SK-N-SH (cell line): ENCODE results near the gene PCP4.

Experiments used
- ELF1 ChIP-seq: IDR thresholded peaks from 2 replicates; pipeline ENCODE4 v1.4.0; 2012
- EP300 ChIP-seq, 2 experiments: IDR thresholded peaks; 2 replicates each; pipeline versions ENCODE4 v1.4.0 to v1.6.1; 2012; ENCODE audit warnings: borderline replicate concordance in 1 of 2, low read depth in 1 of 2, low read length in 1 of 2
- EZH2phosphoT487 ChIP-seq: fragments of 200-600 bp; sonication (generic); IDR thresholded peaks from 2 replicates; pipeline ENCODE4 v1.6.1; 2017; ENCODE audit warnings: low read depth, mixed run types, mild to moderate bottlenecking, antibody characterized with exemption, moderate library complexity, borderline replicate concordance
- FOXM1 ChIP-seq: IDR thresholded peaks from 2 replicates; pipeline ENCODE4 v1.4.0; 2012; ENCODE audit warnings: low read depth, mild to moderate bottlenecking
- GABPA ChIP-seq: IDR thresholded peaks from 2 replicates; pipeline ENCODE4 v1.4.0; 2012; ENCODE audit warnings: low read depth, mild to moderate bottlenecking
- JUND ChIP-seq: IDR thresholded peaks from 2 replicates; pipeline ENCODE4 v1.4.0; 2012
- MEF2A ChIP-seq: IDR thresholded peaks from 2 replicates; pipeline ENCODE4 v1.4.0; 2012; ENCODE audit warnings: low read depth, borderline replicate concordance
- NRF1 ChIP-seq: IDR thresholded peaks from 2 replicates; pipeline ENCODE4 v1.6.1; 2012; ENCODE audit warnings: low read depth, mild to moderate bottlenecking, low read length
- POLR2AphosphoS5 ChIP-seq: IDR thresholded peaks from 2 replicates; pipeline ENCODE4 v1.6.1; 2012; ENCODE audit warnings: low read depth, low read length
- RAD21 ChIP-seq: IDR thresholded peaks from 2 replicates; pipeline ENCODE4 v1.6.1; 2012; ENCODE audit warnings: mild to moderate bottlenecking, low read length
- TF ChIP-seq, protein P1 (sequence below): fragments of 150-350 bp; IDR thresholded peaks from 2 replicates; pipeline ENCODE4 v1.6.1; 2017; ENCODE audit warnings: antibody characterized with exemption, low read length, low read depth, borderline replicate concordance
- TF ChIP-seq, protein P2 (sequence below): fragments of 200-600 bp; sonication (generic); IDR thresholded peaks from 2 replicates; pipeline ENCODE4 v1.6.1; 2017; ENCODE audit warnings: antibody characterized with exemption, mild to moderate bottlenecking, moderate library complexity
- TF ChIP-seq, protein P3 (sequence below): IDR thresholded peaks from 2 replicates; pipeline ENCODE4 v1.6.1; 2012; ENCODE audit warnings: mild to moderate bottlenecking, low read depth, low read length, moderate library complexity

DNA sequence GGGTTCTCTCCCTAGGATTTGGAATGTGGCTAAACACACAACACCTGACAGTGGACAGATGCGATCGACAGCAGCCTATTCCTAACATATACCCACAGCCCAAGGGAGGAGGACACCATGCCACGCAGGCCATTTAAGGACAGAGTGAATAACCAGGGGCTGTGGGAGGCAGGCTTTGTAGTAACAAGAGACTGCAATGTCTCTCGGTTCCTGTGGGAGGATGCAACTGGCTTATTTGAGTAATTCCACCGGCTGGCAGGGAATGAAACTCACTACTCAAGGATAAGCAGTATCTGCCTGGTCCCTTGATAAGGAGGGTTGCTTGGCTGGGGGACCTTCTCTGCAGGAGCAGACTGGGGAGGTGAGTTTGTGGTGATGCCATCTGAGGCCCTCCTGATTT is 109.6 kb downstream of the PCP4 start:
- TF ChIP-seq, protein P1, sequence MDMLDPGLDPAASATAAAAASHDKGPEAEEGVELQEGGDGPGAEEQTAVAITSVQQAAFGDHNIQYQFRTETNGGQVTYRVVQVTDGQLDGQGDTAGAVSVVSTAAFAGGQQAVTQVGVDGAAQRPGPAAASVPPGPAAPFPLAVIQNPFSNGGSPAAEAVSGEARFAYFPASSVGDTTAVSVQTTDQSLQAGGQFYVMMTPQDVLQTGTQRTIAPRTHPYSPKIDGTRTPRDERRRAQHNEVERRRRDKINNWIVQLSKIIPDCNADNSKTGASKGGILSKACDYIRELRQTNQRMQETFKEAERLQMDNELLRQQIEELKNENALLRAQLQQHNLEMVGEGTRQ: no peak
- TF ChIP-seq EZH2phosphoT487: no peak
- TF ChIP-seq GABPA: no peak
- TF ChIP-seq POLR2AphosphoS5: no peak
- TF ChIP-seq, protein P2, sequence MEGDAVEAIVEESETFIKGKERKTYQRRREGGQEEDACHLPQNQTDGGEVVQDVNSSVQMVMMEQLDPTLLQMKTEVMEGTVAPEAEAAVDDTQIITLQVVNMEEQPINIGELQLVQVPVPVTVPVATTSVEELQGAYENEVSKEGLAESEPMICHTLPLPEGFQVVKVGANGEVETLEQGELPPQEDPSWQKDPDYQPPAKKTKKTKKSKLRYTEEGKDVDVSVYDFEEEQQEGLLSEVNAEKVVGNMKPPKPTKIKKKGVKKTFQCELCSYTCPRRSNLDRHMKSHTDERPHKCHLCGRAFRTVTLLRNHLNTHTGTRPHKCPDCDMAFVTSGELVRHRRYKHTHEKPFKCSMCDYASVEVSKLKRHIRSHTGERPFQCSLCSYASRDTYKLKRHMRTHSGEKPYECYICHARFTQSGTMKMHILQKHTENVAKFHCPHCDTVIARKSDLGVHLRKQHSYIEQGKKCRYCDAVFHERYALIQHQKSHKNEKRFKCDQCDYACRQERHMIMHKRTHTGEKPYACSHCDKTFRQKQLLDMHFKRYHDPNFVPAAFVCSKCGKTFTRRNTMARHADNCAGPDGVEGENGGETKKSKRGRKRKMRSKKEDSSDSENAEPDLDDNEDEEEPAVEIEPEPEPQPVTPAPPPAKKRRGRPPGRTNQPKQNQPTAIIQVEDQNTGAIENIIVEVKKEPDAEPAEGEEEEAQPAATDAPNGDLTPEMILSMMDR: no peak
- no peak for TF ChIP-seq EP300 (IDR thresholded peaks at IDR 0.05; ENCODE audit: borderline replicate concordance in 1 of 2, low read depth in 1 of 2, low read length in 1 of 2)
- no peak for TF ChIP-seq NRF1
- TF ChIP-seq, protein P3, sequence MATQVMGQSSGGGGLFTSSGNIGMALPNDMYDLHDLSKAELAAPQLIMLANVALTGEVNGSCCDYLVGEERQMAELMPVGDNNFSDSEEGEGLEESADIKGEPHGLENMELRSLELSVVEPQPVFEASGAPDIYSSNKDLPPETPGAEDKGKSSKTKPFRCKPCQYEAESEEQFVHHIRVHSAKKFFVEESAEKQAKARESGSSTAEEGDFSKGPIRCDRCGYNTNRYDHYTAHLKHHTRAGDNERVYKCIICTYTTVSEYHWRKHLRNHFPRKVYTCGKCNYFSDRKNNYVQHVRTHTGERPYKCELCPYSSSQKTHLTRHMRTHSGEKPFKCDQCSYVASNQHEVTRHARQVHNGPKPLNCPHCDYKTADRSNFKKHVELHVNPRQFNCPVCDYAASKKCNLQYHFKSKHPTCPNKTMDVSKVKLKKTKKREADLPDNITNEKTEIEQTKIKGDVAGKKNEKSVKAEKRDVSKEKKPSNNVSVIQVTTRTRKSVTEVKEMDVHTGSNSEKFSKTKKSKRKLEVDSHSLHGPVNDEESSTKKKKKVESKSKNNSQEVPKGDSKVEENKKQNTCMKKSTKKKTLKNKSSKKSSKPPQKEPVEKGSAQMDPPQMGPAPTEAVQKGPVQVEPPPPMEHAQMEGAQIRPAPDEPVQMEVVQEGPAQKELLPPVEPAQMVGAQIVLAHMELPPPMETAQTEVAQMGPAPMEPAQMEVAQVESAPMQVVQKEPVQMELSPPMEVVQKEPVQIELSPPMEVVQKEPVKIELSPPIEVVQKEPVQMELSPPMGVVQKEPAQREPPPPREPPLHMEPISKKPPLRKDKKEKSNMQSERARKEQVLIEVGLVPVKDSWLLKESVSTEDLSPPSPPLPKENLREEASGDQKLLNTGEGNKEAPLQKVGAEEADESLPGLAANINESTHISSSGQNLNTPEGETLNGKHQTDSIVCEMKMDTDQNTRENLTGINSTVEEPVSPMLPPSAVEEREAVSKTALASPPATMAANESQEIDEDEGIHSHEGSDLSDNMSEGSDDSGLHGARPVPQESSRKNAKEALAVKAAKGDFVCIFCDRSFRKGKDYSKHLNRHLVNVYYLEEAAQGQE: no peak
- TF ChIP-seq JUND: no peak
- no peak for TF ChIP-seq FOXM1
- TF ChIP-seq ELF1: no peak
- TF ChIP-seq MEF2A: no peak
- no peak for TF ChIP-seq RAD21
